Activated CD4-positive, alpha-beta T cell treated with anti-CD3 and anti-CD28 coated beads for 36 hours (primary cell): ENCODE results near the gene SMIM24. TPM values are rescaled to one million over a fixed set of nuclear protein-coding genes. Genes with fewer than 3 reads are reported as not detected.
"Not testable (repeated sequence)": the region's sequence is repeated elsewhere in the genome, so short reads cannot be mapped to it uniquely, and the experiment has no call there.

Experiments used
- ATAC-seq: fragments of 200-7000 bp; cut with Tn5 transposase; one replicate; pipeline ENCODE4 v1.10.0; 2021; ENCODE audit warnings: mild to moderate bottlenecking, moderate library complexity
- CTCF ChIA-PET: fragments of 350-600 bp; sonication (Branson Sonifier 250); formaldehyde crosslinking; loops from one replicate; lab custom pipeline; 2021; ENCODE audit warnings: antibody characterized with exemption; lab: Charles Lee
- POLR2A ChIA-PET: fragments of 350-600 bp; sonication (Branson Sonifier 250); formaldehyde crosslinking; loops from one replicate; lab custom pipeline; 2021; ENCODE audit warnings: antibody characterized with exemption, inconsistent platforms; lab: Charles Lee
- DNase-seq: peaks from one replicate; pipeline ENCODE4 v3.0.0-alpha.2; 2020
- H3K27ac Mint-ChIP-seq: one replicate; pipeline ENCODE4 v1.8.0; 2021; ENCODE audit warnings: mixed read lengths
- H3K27me3 Mint-ChIP-seq: one replicate; pipeline ENCODE4 v1.8.0; 2021; ENCODE audit warnings: mixed read lengths
- H3K36me3 Mint-ChIP-seq: one replicate; pipeline ENCODE4 v1.8.0; 2021; ENCODE audit warnings: low read depth, mixed read lengths
- H3K4me1 Mint-ChIP-seq: one replicate; pipeline ENCODE4 v1.8.0; 2021; ENCODE audit warnings: mixed read lengths
- H3K4me3 Mint-ChIP-seq: one replicate; pipeline ENCODE4 v1.8.0; 2021; ENCODE audit warnings: mild to moderate bottlenecking, moderate library complexity, mixed read lengths
- H3K9me3 Mint-ChIP-seq: one replicate; pipeline ENCODE4 v1.8.0; 2021; ENCODE audit warnings: low read depth, mixed read lengths
- intact Hi-C, 2 experiments: fragments of 100-400 bp; cut with DNase I in 1 of 2; cut with micrococcal nuclease in 1 of 2; formaldehyde crosslinking; loops; one replicate each; pipeline versions ENCODE4 v1.14.2 to v1.15.1; 2022 to 2024; cut with DNase I, micrococcal nuclease
- total RNA-seq, 2 experiments: library from RNA; stranded (reverse); gene quantifications; one replicate each; pipeline ENCODE4 v1.2.3, GENCODE V29; 2021

The SMIM24 gene
- total RNA-seq, 2 experiments from 2014 or later = 0.49 TPM; not detected in 1

DNA sequence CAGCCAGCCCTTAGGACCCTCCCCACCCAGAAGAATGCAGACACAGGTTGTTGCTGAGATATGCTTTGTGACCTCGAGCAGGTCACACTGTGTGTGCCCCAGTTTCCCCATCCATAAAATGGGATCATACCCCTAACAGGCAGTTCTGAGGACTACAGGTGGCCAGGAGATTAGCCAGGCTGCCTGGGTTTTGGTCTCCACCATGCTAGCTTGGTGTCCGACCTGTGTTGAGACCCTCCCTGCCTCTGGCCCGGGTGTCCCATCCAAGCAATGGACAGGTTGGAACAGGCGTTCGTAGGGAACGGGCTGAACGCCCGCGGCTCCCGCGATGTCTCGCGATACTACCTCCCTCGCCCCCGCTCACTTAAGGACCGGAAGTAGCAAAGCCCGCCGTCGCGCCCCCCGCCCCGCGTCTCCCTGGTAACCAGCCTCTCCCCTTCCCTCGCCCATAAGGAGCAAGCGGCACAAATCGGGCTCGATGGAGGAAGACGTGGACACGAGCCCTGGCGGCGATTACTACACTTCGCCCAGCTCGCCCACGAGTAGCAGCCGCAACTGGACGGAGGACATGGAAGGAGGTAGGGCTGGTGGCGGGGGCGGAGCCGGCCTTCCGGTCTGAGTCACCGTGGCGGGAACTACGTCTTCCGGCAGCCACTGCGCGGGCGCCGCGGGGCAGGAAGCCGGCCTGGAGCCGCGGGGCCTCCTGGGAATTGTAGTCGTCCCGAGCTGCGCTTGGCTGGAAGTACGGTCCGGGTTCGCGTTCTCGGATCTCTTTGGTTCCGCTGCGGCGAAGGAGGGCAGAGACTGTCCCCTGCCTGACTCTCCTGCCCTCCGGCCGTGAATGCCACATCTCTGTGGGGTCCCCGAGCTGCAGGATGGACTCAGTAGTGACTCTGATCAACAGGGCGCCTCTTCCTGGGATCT lies 45.4 kb downstream of the SMIM24 start:
- DNase-seq = peak; percentile 98
- intact Hi-C loops = loop anchor here (1.0 to 5.0 kb wide), 16 partner anchors 65 to 1356 kb away; partner anchors contain the start of genes DOHH (in 1 of the 2), FEM1A (in 1 of the 2), FZR1 (in 1 of the 2) and HMG20B (in 1 of the 2)
- CTCF ChIA-PET = interaction anchor here (0.5 to 0.8 kb wide), 3 partner anchors 25 to 118 kb away, joined by 3 to 4 read pairs (median 4); no protein-coding TSS in a partner anchor
- peaks cover 7% of the 10 kb centered on the region for H3K9me3 Mint-ChIP-seq
- H3K27me3 Mint-ChIP-seq = no peaks in the 10 kb centered on the region
- H3K36me3 Mint-ChIP-seq = peaks cover 13% of the 10 kb centered on the region
- peak overlapping the region; percentile 84 for H3K4me3 Mint-ChIP-seq
- POLR2A ChIA-PET = interaction anchor here (0.6 kb wide), 1 partner anchor 9 kb away, joined by 3 read pairs; no protein-coding TSS in a partner anchor
- peaks cover 13% of the 10 kb centered on the region for H3K4me1 Mint-ChIP-seq
- ATAC-seq = peak; percentile 96
- peak overlapping the region; percentile 99 for H3K27ac Mint-ChIP-seq

DNA sequence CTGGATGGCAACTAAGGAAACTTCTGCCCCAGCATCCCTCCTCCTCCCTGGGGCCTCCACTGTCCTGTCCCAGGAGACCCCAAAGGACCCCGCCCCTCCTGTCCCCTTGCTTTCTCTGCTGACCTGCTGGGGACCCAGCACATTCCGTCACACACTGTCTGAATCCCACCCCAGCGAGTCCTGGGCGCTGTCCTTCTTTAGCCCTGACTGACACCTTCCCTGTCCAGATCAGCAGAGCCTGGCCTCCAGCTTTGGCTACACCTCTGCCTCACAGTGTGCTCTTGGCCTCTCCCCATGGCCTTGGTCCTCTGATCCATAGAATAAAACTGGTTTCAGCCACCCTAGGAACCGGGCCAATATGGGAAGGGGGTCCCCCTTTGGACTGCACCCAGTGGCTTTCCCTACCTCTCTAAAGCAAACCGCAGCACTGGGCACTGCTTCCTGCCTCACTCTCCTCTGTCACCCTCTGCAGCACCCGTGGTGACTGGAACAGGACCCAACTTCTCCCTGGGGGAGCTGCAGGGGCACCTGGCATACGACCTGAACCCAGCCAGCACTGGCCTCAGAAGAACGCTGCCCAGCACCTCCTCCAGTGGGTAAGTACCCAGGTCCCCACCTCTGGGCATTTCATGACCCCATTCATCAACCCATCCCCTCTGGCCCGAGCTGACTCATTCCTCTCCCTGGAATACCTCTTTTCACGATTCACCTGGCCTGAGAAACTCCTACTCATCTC lies 46.4 kb downstream of the SMIM24 start:
- peak overlapping the region; percentile 84 for H3K4me3 Mint-ChIP-seq
- POLR2A ChIA-PET = no interaction called here
- ATAC-seq = no peak
- H3K9me3 Mint-ChIP-seq = peaks cover 7% of the 10 kb centered on the region
- H3K36me3 Mint-ChIP-seq = peaks cover 13% of the 10 kb centered on the region
- intact Hi-C loops = loop anchor here in 1 of 2 experiments (1.0 to 2.0 kb wide), 3 partner anchors 484 to 1357 kb away; partner anchors contain the start of genes FEM1A and ZBTB7A
- DNase-seq = no peak
- H3K4me1 Mint-ChIP-seq = peaks cover 13% of the 10 kb centered on the region
- CTCF ChIA-PET = interaction anchor here (0.5 to 0.6 kb wide), 2 partner anchors 37 to 95 kb away, joined by 3 to 7 read pairs; no protein-coding TSS in a partner anchor
- peak overlapping the region; percentile 99 for H3K27ac Mint-ChIP-seq
- no peaks in the 10 kb centered on the region for H3K27me3 Mint-ChIP-seq

DNA sequence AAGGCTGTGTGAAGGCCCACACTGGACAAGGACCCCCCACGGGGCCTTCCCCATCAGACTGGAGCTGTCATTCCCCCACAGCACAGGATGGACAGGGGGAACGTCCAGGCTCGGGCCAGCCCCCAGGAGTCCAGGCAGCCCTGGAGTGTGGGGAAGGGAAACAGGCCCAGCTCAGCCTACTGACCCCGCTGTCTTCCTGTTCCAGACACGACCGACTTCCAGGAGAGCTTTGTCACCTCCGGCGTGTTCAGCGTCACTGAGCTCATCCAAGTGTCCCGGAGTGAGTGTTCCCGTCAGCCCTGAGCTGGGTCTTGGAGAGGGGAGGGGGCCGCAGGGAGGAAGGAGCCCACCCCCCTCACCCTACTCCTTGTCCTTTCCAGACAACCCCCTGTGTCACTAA lies 47.0 kb downstream of the SMIM24 start:
- peaks cover 7% of the 10 kb centered on the region for H3K9me3 Mint-ChIP-seq
- ATAC-seq = no peak
- H3K27ac Mint-ChIP-seq = no peak overlapping the region
- intact Hi-C loops = no loop called here
- CTCF ChIA-PET = interaction anchor here (0.6 kb wide), 1 partner anchor 1089 kb away, joined by 3 read pairs; no protein-coding TSS in a partner anchor
- POLR2A ChIA-PET = no interaction called here
- H3K4me3 Mint-ChIP-seq = no peak overlapping the region
- H3K27me3 Mint-ChIP-seq = no peaks in the 10 kb centered on the region
- H3K36me3 Mint-ChIP-seq = peaks cover 13% of the 10 kb centered on the region
- peaks cover 13% of the 10 kb centered on the region for H3K4me1 Mint-ChIP-seq
- no peak for DNase-seq

DNA sequence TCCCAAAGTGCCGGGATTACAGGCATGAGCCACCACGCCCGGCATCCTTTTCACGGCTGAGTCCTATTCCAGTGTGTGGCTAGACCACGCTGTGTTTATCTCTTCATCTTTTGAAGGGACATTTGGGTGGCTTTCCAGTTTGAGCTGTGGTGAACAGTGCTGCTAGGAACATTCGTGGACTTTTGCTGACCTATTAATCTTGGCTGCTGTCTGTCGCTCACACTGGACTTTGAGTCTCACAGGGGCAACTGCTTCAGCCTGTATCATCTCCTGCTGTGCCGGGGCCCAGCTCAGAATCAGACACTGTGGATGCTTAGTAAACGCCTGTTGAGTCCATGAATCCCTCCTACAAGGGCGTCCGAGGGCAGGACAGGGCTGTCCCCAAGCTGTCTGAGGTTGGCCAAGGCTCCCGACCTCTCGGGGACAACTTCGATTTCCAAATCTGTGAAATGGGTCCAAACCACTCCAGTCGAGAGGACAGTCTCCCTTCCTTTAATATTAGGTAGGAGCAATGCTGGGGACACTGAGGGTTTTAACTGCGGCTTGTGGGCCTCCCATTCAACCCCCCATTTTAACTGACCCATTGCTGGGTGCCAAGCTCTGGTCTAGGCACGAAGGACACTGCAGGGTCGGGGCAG lies 48.4 kb downstream of the SMIM24 start:
- ChIA-PET CTCF (interaction anchor here (0.6 to 1.1 kb wide), 5 partner anchors 105 to 170 kb away, joined by 3 to 6 read pairs (median 4); no protein-coding TSS in a partner anchor), POLR2A (interaction anchor here (0.6 kb wide), 1 partner anchor 60 kb away, joined by 4 read pairs; no protein-coding TSS in a partner anchor)
- Mint-ChIP-seq H3K4me3 (no peak overlapping the region), H3K36me3 (peaks cover 14% of the 10 kb centered on the region), H3K4me1 (peaks cover 13% of the 10 kb centered on the region), H3K9me3 (peaks cover 7% of the 10 kb centered on the region), H3K27ac (no peak overlapping the region), H3K27me3 (no peaks in the 10 kb centered on the region)
- no peak for DNase-seq
- no peak for ATAC-seq
- intact Hi-C loops = no loop called here

DNA sequence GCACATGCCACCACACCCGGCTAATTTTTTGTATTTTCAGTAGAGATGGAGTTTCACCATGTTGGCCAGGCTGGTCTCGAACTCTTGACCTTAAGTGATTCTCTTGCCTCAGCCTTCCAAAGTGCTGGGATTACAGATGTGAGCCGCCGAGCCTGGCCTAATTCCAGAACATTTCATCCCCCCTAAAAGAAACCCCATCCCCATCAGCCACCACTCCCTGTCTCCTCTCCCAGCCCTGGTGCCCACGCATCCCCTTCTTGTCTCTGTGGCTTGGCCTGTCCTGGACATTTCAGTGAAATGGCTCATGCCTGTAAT lies 50.0 kb downstream of the SMIM24 start:
- DNase-seq, H3K27ac Mint-ChIP-seq, intact Hi-C loops, H3K27me3 Mint-ChIP-seq, H3K9me3 Mint-ChIP-seq, ATAC-seq, POLR2A ChIA-PET, H3K4me3 Mint-ChIP-seq, H3K4me1 Mint-ChIP-seq: not testable (repeated sequence)
- peaks cover 17% of the 10 kb centered on the region for H3K36me3 Mint-ChIP-seq
- CTCF ChIA-PET = interaction anchor here (0.7 to 3.0 kb wide), 10 partner anchors 10 to 615 kb away, joined by 3 to 14 read pairs (median 5); no protein-coding TSS in a partner anchor

DNA sequence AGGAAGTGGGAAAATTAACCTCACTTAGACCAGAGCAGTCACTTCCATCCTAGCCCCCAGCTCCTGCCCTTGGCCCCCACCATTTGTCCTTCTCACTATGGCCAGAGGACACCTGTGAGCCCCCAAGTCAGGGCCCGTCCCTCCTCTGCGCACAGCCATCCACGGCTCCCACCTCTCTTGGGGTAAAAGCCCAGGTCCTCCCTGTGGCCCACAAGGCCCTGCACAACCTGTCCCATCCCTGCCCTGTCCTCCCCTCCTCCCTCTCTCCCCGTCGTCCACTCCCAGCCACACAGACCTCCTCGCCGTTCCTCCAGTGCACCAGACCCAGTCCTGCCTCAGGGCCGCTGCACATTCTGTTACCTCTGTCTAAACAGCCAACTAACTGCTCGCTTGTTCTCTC lies 53.9 kb downstream of the SMIM24 start:
- Mint-ChIP-seq H3K27ac (no peak overlapping the region), H3K36me3 (peaks cover 7% of the 10 kb centered on the region), H3K27me3 (no peaks in the 10 kb centered on the region), H3K4me1 (no peaks in the 10 kb centered on the region), H3K4me3 (no peak overlapping the region), H3K9me3 (no peaks in the 10 kb centered on the region)
- POLR2A ChIA-PET = no interaction called here
- intact Hi-C loops = loop anchor here in 1 of 2 experiments (5.0 kb wide), 1 partner anchor 84 kb away; no protein-coding TSS in a partner anchor
- ATAC-seq (no peak), DNase-seq (no peak)
- CTCF ChIA-PET = interaction anchor here (0.6 kb wide), 2 partner anchors 12 to 68 kb away, joined by 3 read pairs; no protein-coding TSS in a partner anchor

Other genes starting within 250 kb of the SMIM24 start
- 10 to 100 TPM; 20.5 to 22.6 TPM for gene NFIC, start 113.9 kb downstream of the SMIM24 start, total RNA-seq
- gene SMIM44, start 2.9 kb upstream of the SMIM24 start, total RNA-seq = not detected
- gene DOHH, start 20.1 kb upstream of the SMIM24 start, total RNA-seq = 10 to 100 TPM in 1 of 2 experiments, 1 to 10 TPM in 1; 9.6 to 15.4 TPM
- gene FZR1, start 25.8 kb upstream of the SMIM24 start, total RNA-seq = 10 to 100 TPM; 40.8 to 50.7 TPM
- gene TEKTIP1, start 58.6 kb upstream of the SMIM24 start, total RNA-seq = 1 to 10 TPM; 1.4 to 2.5 TPM
- gene MFSD12, start 77.1 kb upstream of the SMIM24 start, total RNA-seq = 10 to 100 TPM; 44.7 to 46.7 TPM
- gene HMG20B, start 92.4 kb upstream of the SMIM24 start, total RNA-seq = 10 to 100 TPM; 59.5 to 62.5 TPM
- under 1 TPM; 0.48 to 0.51 TPM for gene GIPC3, start 105.0 kb upstream of the SMIM24 start, total RNA-seq
- gene TBXA2R, start 126.3 kb upstream of the SMIM24 start, total RNA-seq = under 1 TPM; 0.64 to 0.72 TPM
- 10 to 100 TPM; 28.0 to 33.6 TPM for gene CACTIN, start 146.3 kb upstream of the SMIM24 start, total RNA-seq
- 10 to 100 TPM; 14.6 to 15.3 TPM for gene PIP5K1C, start 219.9 kb upstream of the SMIM24 start, total RNA-seq
- gene TJP3, start 227.9 kb upstream of the SMIM24 start, total RNA-seq = 1 to 10 TPM; 1.0 to 2.7 TPM